GM21447 (cell line): ENCODE measurements around the gene BRME1.
"Not testable (repeated sequence)": the region's sequence is repeated elsewhere in the genome, so short reads cannot be mapped to it uniquely, and the experiment has no call there.

Experiments used
- ATAC-seq: cut with Tn5 transposase; IDR thresholded peaks from one replicate; pipeline ENCODE4 v1.9.1; 2021; ENCODE audit not compliant: unreplicated experiment

BRME1 gene

GRCh38 chr19:13926715-13927114 lies 20.8 kb upstream of the BRME1 start:
- no peak for ATAC-seq

- ATAC-seq = no peak
These were observed 20.1 kb upstream of the BRME1 start for GRCh38 chr19:13926010-13926409.

DNA sequence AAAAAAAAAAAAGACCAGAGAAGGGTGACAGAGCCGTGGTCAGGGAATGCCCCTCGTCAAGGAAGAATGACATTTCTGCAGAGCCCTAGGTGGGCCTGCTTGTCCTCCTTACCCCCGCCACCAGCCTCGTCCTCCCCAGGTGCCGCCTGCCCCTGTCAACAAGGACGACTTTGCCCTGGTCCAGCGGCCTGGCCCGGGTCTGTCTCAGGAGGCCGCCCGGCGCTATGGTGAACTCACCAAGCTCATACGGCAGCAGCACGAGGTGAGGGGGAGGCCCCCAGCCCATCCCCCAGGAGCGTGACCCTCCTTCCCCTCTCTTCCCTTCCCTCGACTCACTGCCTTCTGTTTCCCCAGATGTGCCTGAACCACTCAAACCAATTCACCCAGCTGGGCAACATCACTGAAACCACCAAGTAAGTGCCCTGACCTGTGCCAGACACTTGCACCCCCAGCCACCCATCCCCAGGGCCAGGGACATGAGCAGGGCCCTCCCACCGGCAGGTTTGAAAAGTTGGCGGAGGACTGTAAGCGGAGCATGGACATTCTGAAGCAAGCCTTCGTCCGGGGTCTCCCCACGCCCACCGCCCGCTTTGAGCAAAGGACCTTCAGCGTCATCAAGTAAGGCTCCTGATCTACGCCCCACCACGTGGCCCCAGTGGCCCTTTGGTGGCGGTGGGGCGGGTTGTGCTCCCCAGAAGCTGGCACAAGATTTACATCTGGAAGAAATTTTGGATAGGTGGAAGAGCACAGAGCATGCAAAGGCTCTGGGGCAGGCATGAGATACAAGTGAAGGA lies 17.5 kb upstream of the BRME1 start:
- ATAC-seq = no peak

DNA sequence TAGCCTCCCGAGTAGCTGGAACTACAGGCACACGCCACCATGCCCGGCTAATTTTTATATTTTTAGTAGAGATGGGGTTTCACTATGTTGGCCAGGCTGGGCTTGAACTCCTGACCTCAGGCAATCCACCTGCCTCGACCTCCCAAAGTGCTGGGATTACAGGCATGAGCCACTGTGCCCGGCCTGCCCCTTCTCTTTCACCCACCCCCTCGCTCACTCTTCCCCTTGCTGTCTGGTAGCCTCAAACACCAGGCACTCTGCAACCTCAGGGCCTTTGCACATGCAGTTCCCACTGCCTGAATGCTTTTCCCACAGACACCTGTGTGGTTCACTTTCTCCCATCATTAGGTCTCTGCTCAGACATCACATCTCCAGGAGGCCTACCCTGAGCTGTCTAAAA lies 16.2 kb upstream of the BRME1 start:
- ATAC-seq = not testable (repeated sequence)

- no peak for ATAC-seq
These were observed 15.2 kb upstream of the BRME1 start for GRCh38 chr19:13920940-13921747.

- no peak for ATAC-seq
These were observed 14.6 kb upstream of the BRME1 start for GRCh38 chr19:13920524-13920923.

GRCh38 chr19:13918726-13919411 lies 13.0 kb upstream of the BRME1 start:
- ATAC-seq = no peak

DNA sequence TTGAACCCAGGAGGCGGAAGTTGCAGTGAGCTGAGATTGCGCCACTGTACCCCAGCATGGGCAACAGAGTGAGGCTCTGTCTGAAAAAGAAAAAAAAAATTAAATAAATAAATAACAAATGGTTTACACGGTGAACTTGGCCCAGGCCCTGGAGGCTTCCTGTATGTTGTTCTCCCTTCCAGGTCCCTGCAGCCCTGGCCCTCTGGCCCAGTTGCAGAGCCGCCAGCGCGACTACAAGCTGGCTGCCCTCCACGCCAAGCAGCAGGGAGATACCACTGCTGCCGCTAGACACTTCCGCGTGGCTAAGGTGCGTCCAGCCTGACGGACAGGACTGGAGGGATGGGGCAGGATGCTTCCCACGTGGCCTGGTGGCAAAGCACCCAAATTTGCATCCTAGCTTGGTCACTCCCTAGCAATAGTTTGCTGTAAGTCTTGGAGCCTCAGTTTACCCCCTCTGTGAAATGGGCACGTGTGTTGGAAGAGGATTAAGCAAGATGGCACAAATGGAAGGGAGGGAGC lies 12.0 kb upstream of the BRME1 start:
- no peak for ATAC-seq

GRCh38 chr19:13914777-13915176 lies 8.9 kb upstream of the BRME1 start:
- ATAC-seq = no peak

DNA sequence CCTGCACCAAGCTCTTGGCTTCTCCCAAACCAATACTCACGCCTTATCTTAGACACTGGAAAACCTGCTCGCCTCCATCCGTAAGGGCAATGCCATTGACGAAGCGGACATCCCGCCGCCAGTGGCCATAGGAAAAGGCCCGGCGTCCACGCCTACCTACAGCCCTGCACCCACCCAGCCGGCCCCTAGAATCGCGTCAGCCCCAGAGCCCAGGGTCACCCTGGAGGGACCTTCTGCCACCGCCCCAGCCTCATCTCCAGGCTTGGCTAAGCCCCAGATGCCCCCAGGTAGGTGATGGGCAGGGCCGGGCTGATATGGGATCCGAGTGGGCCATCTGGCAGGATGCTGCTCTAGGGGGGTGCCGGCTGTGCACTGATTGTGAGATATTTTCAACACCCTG lies 7.4 kb upstream of the BRME1 start:
- ATAC-seq = no peak

- ATAC-seq = no peak
These were observed 3.5 kb upstream of the BRME1 start for GRCh38 chr19:13909430-13909829.

DNA sequence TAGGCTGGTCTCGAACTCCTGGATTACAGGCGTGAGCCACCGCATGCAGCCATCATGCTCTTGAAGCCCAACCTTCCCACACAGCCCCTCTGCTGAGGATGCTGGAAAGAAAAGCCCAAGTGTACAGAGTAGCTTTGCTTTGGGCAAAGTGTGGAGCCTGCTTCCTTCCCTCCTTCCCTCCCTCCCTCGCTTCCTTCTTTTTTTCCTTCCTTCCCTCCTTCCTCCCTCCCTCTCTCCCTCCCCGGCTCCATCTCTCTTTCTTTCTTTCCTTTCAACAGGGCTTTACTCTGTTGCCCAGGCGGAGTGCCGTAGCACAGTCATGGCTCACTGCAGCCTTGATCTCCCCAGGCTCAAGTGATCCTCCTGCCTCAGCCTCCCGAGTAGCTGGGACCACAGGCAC lies 2.8 kb upstream of the BRME1 start:
- ATAC-seq = no peak

DNA sequence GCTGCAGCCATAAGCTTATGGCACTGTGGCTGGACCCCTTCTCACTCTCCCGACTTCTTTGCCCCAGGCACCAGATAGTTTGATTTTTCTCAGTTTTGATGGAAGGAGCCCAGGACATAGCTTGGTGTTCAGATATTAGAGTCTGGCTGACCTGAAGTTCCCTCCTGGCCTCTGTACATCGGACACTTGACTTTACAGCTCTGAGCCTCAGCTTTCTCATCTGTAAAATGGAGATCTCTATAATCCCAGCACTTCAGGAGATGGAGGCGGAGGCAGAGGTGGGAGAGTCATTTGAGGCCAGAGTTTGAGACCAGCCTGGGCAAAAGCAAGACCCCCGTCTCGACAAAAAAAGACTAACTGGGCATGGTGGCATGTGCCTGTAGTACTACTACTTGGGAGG lies 993 bp upstream of the BRME1 start:
- no peak for ATAC-seq

GRCh38 chr19:13906521-13906904 lies 596 bp upstream of the BRME1 start:
- no peak for ATAC-seq

- ATAC-seq = no peak
These were observed 2.8 kb downstream of the BRME1 start for GRCh38 chr19:13902993-13903555.

GRCh38 chr19:13899912-13900584 lies 5.9 kb downstream of the BRME1 start:
- no peak for ATAC-seq

DNA sequence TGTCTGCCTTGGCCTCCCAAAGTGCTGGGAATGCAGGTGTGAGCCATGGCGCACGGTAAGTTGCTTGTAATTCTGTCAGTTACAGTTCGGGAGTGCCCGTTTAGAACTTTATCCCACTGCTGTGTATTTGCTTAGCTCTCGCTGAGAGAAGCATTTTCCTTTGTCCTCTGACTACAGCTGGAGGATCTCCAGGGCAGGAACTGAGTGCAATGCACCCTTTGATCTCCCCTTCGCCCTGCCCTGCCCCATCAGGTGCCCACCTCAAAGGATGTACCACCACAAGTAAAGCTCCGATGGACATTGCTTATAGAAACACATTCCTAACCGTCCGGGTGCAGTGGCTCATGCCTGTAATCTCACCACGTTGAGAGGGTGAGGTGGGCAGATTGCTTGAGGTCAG lies 6.5 kb downstream of the BRME1 start:
- ATAC-seq = no peak

DNA sequence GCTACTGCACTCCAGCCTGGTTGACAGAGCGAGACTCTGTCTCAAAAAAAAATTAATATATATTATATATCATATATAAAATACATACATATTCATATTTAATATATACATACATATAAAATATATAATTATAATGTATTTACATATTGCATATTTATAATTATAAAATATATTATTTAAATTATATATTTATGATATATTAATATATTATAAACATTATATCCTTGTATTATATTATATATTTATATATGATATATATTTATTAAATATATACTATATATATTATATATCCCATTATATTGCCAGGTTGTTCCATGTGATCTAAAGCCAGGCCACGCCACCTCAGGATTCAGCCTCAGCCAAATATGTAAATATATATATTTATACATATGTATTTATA lies 9.7 kb downstream of the BRME1 start:
- no peak for ATAC-seq

GRCh38 chr19:13894552-13894951 lies 11.4 kb downstream of the BRME1 start:
- no peak for ATAC-seq

DNA sequence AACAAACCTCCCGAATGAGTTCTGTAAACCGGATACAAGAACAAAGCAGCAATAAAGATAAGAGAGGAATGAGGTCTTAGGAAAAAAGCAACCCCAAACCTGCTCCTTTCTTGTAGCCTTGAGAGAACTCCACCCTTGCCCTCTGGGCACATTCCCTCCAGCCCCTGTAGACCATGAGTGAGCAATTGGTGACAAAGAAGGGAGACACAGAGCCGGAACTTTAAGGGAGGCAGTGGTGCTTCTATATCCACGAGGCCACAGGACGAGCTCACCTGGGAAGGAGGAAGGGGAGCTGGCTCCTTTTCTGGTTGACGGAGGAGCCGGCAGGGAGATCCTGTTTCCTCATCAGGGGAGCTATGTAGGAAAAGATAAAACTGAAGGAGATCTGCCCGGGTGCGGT lies 13.0 kb downstream of the BRME1 start:
- ATAC-seq = no peak

- no peak for ATAC-seq
These were observed 15.8 kb downstream of the BRME1 start for GRCh38 chr19:13890136-13890535.
